Left lung (tissue), 10 donors: ENCODE data around the gene TLE6. TPM values are rescaled to one million over a fixed set of nuclear protein-coding genes. Genes with fewer than 3 reads are reported as not detected.
A peak's percentile ranks its signal among the peaks of the same experiment; 100 is the strongest.

Source experiments
- ATAC-seq: fragments of 200-7000 bp; cut with Tn5 transposase; one replicate; pipeline ENCODE4 v1.9.1; 2020; ENCODE audit warnings: moderate library complexity
- DNase-seq, 4 donors: peaks; one replicate each; pipeline ENCODE4 v3.0.0-alpha.2; 2013 to 2020
- H3K27ac ChIP-seq, 2 donors: fragments of 200-600 bp; sonication (generic) in 1 of 2; one replicate each; pipeline versions ENCODE4 v1.5.0 to v1.8.0; 2020 to 2021
- H3K27me3 ChIP-seq, 2 donors: fragments of 200-600 bp; sonication (generic) in 1 of 2; one replicate each; pipeline versions ENCODE4 v1.5.0 to v1.8.0; 2020 to 2021
- H3K36me3 ChIP-seq, 2 donors: fragments of 200-600 bp; sonication (generic) in 1 of 2; one replicate each; pipeline versions ENCODE4 v1.5.0 to v1.8.0; 2020 to 2021
- H3K4me1 ChIP-seq, 2 donors: fragments of 200-600 bp; one replicate each; pipeline ENCODE4 v1.8.0; 2021
- H3K4me3 ChIP-seq, 2 donors: fragments of 200-600 bp; sonication (generic) in 1 of 2; one replicate each; pipeline versions ENCODE4 v1.5.0 to v1.8.0; 2020 to 2021; ENCODE audit warnings: mild to moderate bottlenecking in 1 of 2
- H3K9me3 ChIP-seq, 2 donors: fragments of 200-600 bp; sonication (generic) in 1 of 2; one replicate each; pipeline versions ENCODE4 v1.5.0 to v1.8.0; 2020 to 2021
- CTCF ChIP-seq, 2 donors: fragments of 200-600 bp; sonication (generic) in 1 of 2; IDR thresholded peaks; one replicate each; pipeline versions ENCODE4 v1.5.0 to v1.8.0; 2021; ENCODE audit warnings: antibody characterized with exemption in 2 of 2
- intact Hi-C, 2 donors: fragments of 100-400 bp; cut with DNase I; formaldehyde crosslinking; loops; one replicate each; pipeline versions ENCODE4 v1.11.2 to v1.14.2; 2022
- polyA plus RNA-seq, 6 donors: library from polyadenylated mRNA; unstranded; fragments of 120-200 nt; gene quantifications; one replicate each; pipeline ENCODE4 v1.2.1, GENCODE V29; 2013; ENCODE audit not compliant: insufficient read length in 6 of 6
- total RNA-seq, 2 donors: library from RNA; stranded (reverse); fragmentation: NEBNext Ultra II Directional; extraction: Animal tissue kit (Norgen Biotek cat#: 25700); gene quantifications; one replicate each; pipeline ENCODE4 v1.2.1, GENCODE V29; 2021
- donor health status: DM: no; HTN: yes; CAD: no.
- donor health status: DM: no; HTN: no; CAD: no.

TLE6 gene
- total and polyA plus RNA-seq, 8 donors: 3.3 to 16.0 (median 10.5) TPM

GRCh38 chr19:2974342-2975041, 2.9 kb upstream of the TLE6 start:
- no peaks in the 10 kb centered on the region for H3K9me3 ChIP-seq
- intact Hi-C loops: no loop called here
- TF ChIP-seq CTCF (IDR thresholded peaks at IDR 0.05): no peak
- no peaks in the 10 kb centered on the region for H3K36me3 ChIP-seq
- ATAC-seq (peak; percentile 6), DNase-seq (peak in 2 of 4 donors; percentile 27 to 71)
- peaks cover 32 to 76% of the 10 kb centered on the region in 2 donors for H3K4me1 ChIP-seq
- H3K27ac ChIP-seq: peak overlapping the region; percentile 42 to 51
- H3K4me3 ChIP-seq: no peak overlapping the region
- H3K27me3 ChIP-seq: no peaks in the 10 kb centered on the region

- intact Hi-C loops: no loop called here
- H3K36me3 ChIP-seq: no peaks in the 10 kb centered on the region
- peak overlapping the region in 1 of 2 donors; percentile 65 for H3K27ac ChIP-seq
- DNase-seq: peak in 1 of 4 donors; percentile 23
- H3K9me3 ChIP-seq: no peaks in the 10 kb centered on the region
- ATAC-seq: peak; percentile 4
- H3K27me3 ChIP-seq: no peaks in the 10 kb centered on the region
- no peak for TF ChIP-seq CTCF (IDR thresholded peaks at IDR 0.05)
- H3K4me1 ChIP-seq: peaks cover 26 to 61% of the 10 kb centered on the region in 2 donors
- peak overlapping the region; percentile 33 to 49 for H3K4me3 ChIP-seq
Measured at GRCh38 chr19:2976609-2977000, 759 bp upstream of the TLE6 start.

GRCh38 chr19:2977746-2978138, 378 bp downstream of the TLE6 start:
- TF ChIP-seq CTCF (IDR thresholded peaks at IDR 0.05): no peak
- Histone ChIP-seq H3K4me1 (peaks cover 24 to 57% of the 10 kb centered on the region in 2 donors), H3K9me3 (no peaks in the 10 kb centered on the region), H3K27me3 (peaks cover 0 to 5% of the 10 kb centered on the region in 2 donors), H3K27ac (peak overlapping the region in 1 of 2 donors; percentile 65), H3K36me3 (no peaks in the 10 kb centered on the region), H3K4me3 (peak overlapping the region in 1 of 2 donors; percentile 49)
- peak; percentile 0 for ATAC-seq
- intact Hi-C loops: no loop called here
- no peak for DNase-seq

GRCh38 chr19:2978166-2978767, 903 bp downstream of the TLE6 start:
- Histone ChIP-seq H3K9me3 (no peaks in the 10 kb centered on the region), H3K27ac (peak overlapping the region in 1 of 2 donors; percentile 65), H3K36me3 (no peaks in the 10 kb centered on the region), H3K27me3 (peaks cover 0 to 10% of the 10 kb centered on the region in 2 donors), H3K4me1 (peaks cover 29 to 60% of the 10 kb centered on the region in 2 donors), H3K4me3 (no peak overlapping the region)
- intact Hi-C loops: no loop called here
- DNase-seq (no peak), ATAC-seq (no peak)
- no peak for TF ChIP-seq CTCF (IDR thresholded peaks at IDR 0.05)

- Histone ChIP-seq H3K4me1 (peaks cover 34 to 61% of the 10 kb centered on the region in 2 donors), H3K27me3 (peaks cover 0 to 15% of the 10 kb centered on the region in 2 donors), H3K9me3 (no peaks in the 10 kb centered on the region), H3K36me3 (no peaks in the 10 kb centered on the region), H3K4me3 (no peak overlapping the region), H3K27ac (no peak overlapping the region)
- intact Hi-C loops: no loop called here
- DNase-seq: no peak
- ATAC-seq: no peak
- TF ChIP-seq CTCF (IDR thresholded peaks at IDR 0.05): no peak
Measured at GRCh38 chr19:2978772-2979171, 1.4 kb downstream of the TLE6 start.
